HG02840 (cell line): ENCODE results near the gene ADAM21.
"Not testable (repeated sequence)": the region's sequence is repeated elsewhere in the genome, so short reads cannot be mapped to it uniquely, and the experiment has no call there.

Experiments used
- ATAC-seq: cut with Tn5 transposase; IDR thresholded peaks from one replicate; pipeline ENCODE4 v1.9.1; 2021; ENCODE audit warnings: mild to moderate bottlenecking, moderate library complexity, moderate number of reproducible peaks; ENCODE audit not compliant: unreplicated experiment, low FRiP score

Gene ADAM21

GRCh38 chr14:70475459-70475858 is 23.5 kb downstream of the ADAM21 start:
- not testable (repeated sequence) for ATAC-seq

DNA sequence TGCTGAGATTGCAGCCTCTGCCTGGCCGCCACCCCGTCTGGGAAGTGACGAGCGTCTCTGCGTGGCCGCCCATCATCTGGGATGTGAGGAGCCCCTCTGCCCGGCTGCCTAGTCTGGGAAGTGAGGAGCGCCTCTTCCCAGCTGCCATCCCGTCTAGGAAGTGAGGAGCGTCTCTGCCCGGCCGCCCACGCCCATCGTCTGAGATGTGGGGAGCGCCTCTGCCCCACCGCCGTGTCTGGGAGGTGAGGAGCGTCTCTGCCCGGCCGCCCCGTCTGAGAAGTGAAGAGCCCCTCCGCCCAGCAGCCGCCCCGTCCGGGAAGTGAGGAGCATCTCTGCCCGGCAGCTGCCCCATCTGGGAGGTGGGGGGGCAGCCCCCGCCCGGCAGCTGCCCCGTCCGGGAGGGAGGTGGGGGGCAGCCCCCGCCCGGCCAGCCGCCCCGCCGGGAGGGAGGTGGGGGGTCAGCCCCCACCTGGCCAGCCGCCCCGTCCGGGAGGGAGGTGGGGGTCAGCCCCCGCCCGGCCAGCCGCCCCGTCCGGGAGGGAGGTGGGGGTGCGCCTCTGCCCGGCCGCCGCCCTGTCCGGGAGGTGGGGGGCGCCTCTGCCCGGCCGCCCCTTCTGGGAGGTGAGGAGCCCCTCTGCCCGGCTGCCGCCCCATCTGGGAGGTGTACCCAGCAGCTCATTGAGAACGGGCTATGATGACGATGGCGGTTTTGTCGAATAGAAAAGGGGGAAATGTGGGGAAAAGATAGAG is 25.6 kb downstream of the ADAM21 start:
- not testable (repeated sequence) for ATAC-seq

- no peak for ATAC-seq
These were observed 37.7 kb downstream of the ADAM21 start for GRCh38 chr14:70489579-70490200.

DNA sequence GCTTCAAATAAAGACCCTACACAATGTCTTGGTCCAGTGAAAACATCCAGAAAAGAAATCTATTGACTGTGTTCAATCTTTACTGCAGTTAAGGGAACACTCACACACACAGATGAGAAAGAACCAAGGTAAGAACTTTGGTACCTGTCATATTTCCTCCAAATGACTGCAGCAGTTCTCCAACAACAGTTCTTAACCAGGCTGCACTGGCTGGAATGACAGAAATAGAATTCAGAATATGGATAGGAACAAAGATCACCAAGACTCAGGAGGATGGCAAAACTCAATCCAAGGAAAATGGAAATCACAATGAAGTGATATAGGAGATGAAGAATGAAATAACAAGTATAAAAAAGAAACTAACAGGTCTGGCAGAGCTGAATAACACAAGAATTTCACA is 46.2 kb downstream of the ADAM21 start:
- no peak for ATAC-seq
